CD14-positive monocyte (primary cell): ENCODE measurements around the gene MAP3K6. TPM values are rescaled to one million over a fixed set of nuclear protein-coding genes. Genes with fewer than 3 reads are reported as not detected.
"Not testable (repeated sequence)": the region's sequence is repeated elsewhere in the genome, so short reads cannot be mapped to it uniquely, and the experiment has no call there.

Experiments used
- DNase-seq, 3 donors: peaks; one replicate each; pipeline ENCODE4 v3.0.0-alpha.2; 2011 to 2022
- H2AFZ ChIP-seq: 2 replicates; pipeline ENCODE4 v1.6.0; 2012; ENCODE audit warnings: mild to moderate bottlenecking, low read depth, low read length, inconsistent platforms; ENCODE audit not compliant: insufficient read depth, poor library complexity, severe bottlenecking
- H3K27ac ChIP-seq, 2 donors: 1 replicate in 1 of 2; 2 replicates in 1 of 2; pipeline ENCODE4 v1.5.1; 2012 to 2013; ENCODE audit warnings: low read length in 2 of 2, control low read depth in 1 of 2, inconsistent platforms in 1 of 2, low read depth in 1 of 2, mild to moderate bottlenecking in 1 of 2
- H3K27me3 ChIP-seq, 2 donors: one replicate each; pipeline versions ENCODE4 v1.6.0 to v1.6.1; 2011 to 2013; ENCODE audit warnings: low read length in 2 of 2; ENCODE audit not compliant: control insufficient read depth in 2 of 2, insufficient read depth in 2 of 2
- H3K36me3 ChIP-seq, 2 donors: replicated peaks in 1 of 2; 1 replicate in 1 of 2; 2 replicates in 1 of 2; pipeline versions ENCODE4 v1.5.1 to v1.6.1; 2012 to 2013; ENCODE audit warnings: low read length in 2 of 2, control low read depth in 1 of 2, inconsistent platforms in 1 of 2, mild to moderate bottlenecking in 1 of 2; ENCODE audit not compliant: insufficient read depth in 2 of 2, control insufficient read depth in 1 of 2
- H3K4me1 ChIP-seq, 2 donors: 1 replicate in 1 of 2; 2 replicates in 1 of 2; pipeline versions ENCODE4 v1.5.1 to v1.6.1; 2012 to 2013; ENCODE audit warnings: low read length in 2 of 2, control low read depth in 1 of 2, inconsistent platforms in 1 of 2, mild to moderate bottlenecking in 1 of 2, moderate library complexity in 1 of 2; ENCODE audit not compliant: insufficient read depth in 2 of 2, control insufficient read depth in 1 of 2
- H3K4me2 ChIP-seq: replicated peaks from 2 replicates; pipeline ENCODE3; 2012; ENCODE audit warnings: low read length, moderate library complexity, mild to moderate bottlenecking; ENCODE audit not compliant: poor library complexity, severe bottlenecking; ENCODE audit errors: extremely low read depth
- H3K4me3 ChIP-seq, 3 experiments: fragments of 200-600 bp in 1 of 3; sonication (generic) in 1 of 3; replicated peaks in 1 of 3; 1 replicate in 2 of 3; 2 replicates in 1 of 3; pipeline ENCODE4 v1.5.1; 2011 to 2013; ENCODE audit warnings: low read length in 3 of 3, mild to moderate bottlenecking in 3 of 3, control low read depth in 2 of 3, low read depth in 2 of 3, inconsistent platforms in 1 of 3, moderate library complexity in 1 of 3
- H3K79me2 ChIP-seq: 2 replicates; pipeline ENCODE4 v1.6.0; 2012; ENCODE audit warnings: mild to moderate bottlenecking, control low read depth, inconsistent platforms, low read length, moderate library complexity; ENCODE audit not compliant: insufficient read depth
- H3K9ac ChIP-seq: 2 replicates; pipeline ENCODE4 v1.6.0; 2017; ENCODE audit warnings: low read length, mild to moderate bottlenecking; ENCODE audit not compliant: insufficient read depth, poor library complexity, severe bottlenecking
- H3K9me3 ChIP-seq, 2 donors: replicated peaks in 1 of 2; 1 replicate in 1 of 2; 2 replicates in 1 of 2; pipeline versions ENCODE4 v1.5.1 to v1.6.1; 2012 to 2013; ENCODE audit warnings: low read length in 2 of 2, control low read depth in 1 of 2; ENCODE audit not compliant: control insufficient read depth in 1 of 2, insufficient read depth in 1 of 2
- H4K20me1 ChIP-seq: 2 replicates; pipeline ENCODE4 v1.6.0; 2012; ENCODE audit warnings: mild to moderate bottlenecking, low read length, control low read depth, moderate library complexity; ENCODE audit not compliant: insufficient read depth
- H3K27ac Mint-ChIP-seq, 7 donors: one replicate each; pipeline ENCODE4 v1.8.0; 2020; ENCODE audit warnings: mild to moderate bottlenecking in 7 of 7, mixed read lengths in 7 of 7, moderate library complexity in 6 of 7, inconsistent platforms in 2 of 7
- H3K27me3 Mint-ChIP-seq, 3 donors: one replicate each; pipeline ENCODE4 v1.8.0; 2021 to 2022; ENCODE audit warnings: low read depth in 3 of 3, mild to moderate bottlenecking in 3 of 3, mixed read lengths in 3 of 3, moderate library complexity in 3 of 3, inconsistent platforms in 1 of 3
- H3K36me3 Mint-ChIP-seq, 2 donors: one replicate each; pipeline ENCODE4 v1.8.0; 2020; ENCODE audit warnings: mixed read lengths in 2 of 2, inconsistent platforms in 1 of 2, mild to moderate bottlenecking in 1 of 2
- H3K4me1 Mint-ChIP-seq: one replicate; pipeline ENCODE4 v1.8.0; 2020; ENCODE audit warnings: mild to moderate bottlenecking, mixed read lengths
- H3K4me3 Mint-ChIP-seq, 2 donors: one replicate each; pipeline ENCODE4 v1.8.0; 2020; ENCODE audit warnings: mild to moderate bottlenecking in 2 of 2, mixed read lengths in 2 of 2, moderate library complexity in 1 of 2
- H3K9me3 Mint-ChIP-seq, 7 donors: one replicate each; pipeline ENCODE4 v1.8.0; 2020 to 2022; ENCODE audit warnings: mixed read lengths in 7 of 7, mild to moderate bottlenecking in 6 of 7, moderate library complexity in 6 of 7, inconsistent platforms in 2 of 7
- WGBS: methylation state at CpG from one replicate; pipeline ENCODE4 v1.1.5; 2013; ENCODE audit warnings: missing lambda C conversion rate; ENCODE audit not compliant: insufficient coverage; 5-methylcytosine and 5-hydroxymethylcytosine counted together
- intact Hi-C, 2 donors: fragments of 100-400 bp; cut with micrococcal nuclease; formaldehyde crosslinking; loops; one replicate each; pipeline versions ENCODE4 v1.15.0 to v1.15.1; 2023
- polyA plus RNA-seq, 3 donors: library from polyadenylated mRNA; depleted of rRNA in 1 of 3; unstranded in 2 of 3; stranded (reverse) in 1 of 3; fragments of 300-500 nt in 2 of 3; fragments of >200 nt in 1 of 3; fragmentation: Illumina TruSeq in 2 of 3; gene quantifications; 1 replicate in 2 of 3; 2 replicates in 1 of 3; pipeline ENCODE4 v1.2.3, GENCODE V29; 2012 to 2021
- TF ChIP-seq, protein P1 (sequence below): fragments of 200-600 bp; IDR thresholded peaks from one replicate; pipeline ENCODE4 v1.8.0; 2022; ENCODE audit warnings: antibody characterized with exemption, mild to moderate bottlenecking

Gene MAP3K6
- polyA plus RNA-seq, 3 donors = 3.2 to 14.8 (median 6.7) TPM

DNA sequence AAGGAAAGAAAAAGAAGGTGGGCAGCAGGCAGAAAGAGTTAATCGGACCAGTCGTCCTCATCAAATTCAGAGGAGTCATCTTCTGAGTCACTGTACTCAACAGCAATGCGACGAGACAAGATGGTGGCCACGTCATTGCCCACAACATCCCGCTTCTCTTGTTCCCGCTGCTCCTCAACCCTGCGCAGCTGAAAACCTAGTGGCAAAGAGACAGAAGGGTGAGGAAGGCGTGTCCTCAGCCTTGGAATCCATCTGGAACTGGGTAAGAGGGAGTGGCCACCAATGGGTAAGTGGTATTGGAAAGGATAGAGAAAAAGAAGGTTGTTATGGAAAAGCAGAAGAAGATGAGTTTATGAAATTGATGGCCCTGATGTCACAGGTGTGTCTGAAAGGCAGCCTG is 41.4 kb upstream of the MAP3K6 start:
- WGBS = 92% methylated on average over 7 of the region's 9 CpGs
- H4K20me1 ChIP-seq = peaks cover 96% of the 10 kb centered on the region
- peaks cover 12% of the 10 kb centered on the region for H3K79me2 ChIP-seq
- Mint-ChIP-seq H3K36me3 (peaks cover 66 to 85% of the 10 kb centered on the region in 2 donors), H3K4me1 (peaks cover 30% of the 10 kb centered on the region), H3K27me3 (peaks cover 0 to 2% (median 0%) of the 10 kb centered on the region in 3 donors), H3K4me3 (no peak overlapping the region), H3K27ac (peak overlapping the region in 2 of 7 donors; percentile 47 to 60), H3K9me3 (no peaks in the 10 kb centered on the region)
- peak overlapping the region in 1 of 2 donors; percentile 16 for H3K27ac ChIP-seq
- H2AFZ ChIP-seq = no peak overlapping the region
- intact Hi-C loops = loop anchor here in 1 of 2 donors (10.0 kb wide), 1 partner anchor 257 kb away; no protein-coding TSS in a partner anchor
- H3K4me3 ChIP-seq = no peak overlapping the region
- no peak for DNase-seq
- H3K27me3 ChIP-seq = no peaks in the 10 kb centered on the region
- TF ChIP-seq, protein P1, sequence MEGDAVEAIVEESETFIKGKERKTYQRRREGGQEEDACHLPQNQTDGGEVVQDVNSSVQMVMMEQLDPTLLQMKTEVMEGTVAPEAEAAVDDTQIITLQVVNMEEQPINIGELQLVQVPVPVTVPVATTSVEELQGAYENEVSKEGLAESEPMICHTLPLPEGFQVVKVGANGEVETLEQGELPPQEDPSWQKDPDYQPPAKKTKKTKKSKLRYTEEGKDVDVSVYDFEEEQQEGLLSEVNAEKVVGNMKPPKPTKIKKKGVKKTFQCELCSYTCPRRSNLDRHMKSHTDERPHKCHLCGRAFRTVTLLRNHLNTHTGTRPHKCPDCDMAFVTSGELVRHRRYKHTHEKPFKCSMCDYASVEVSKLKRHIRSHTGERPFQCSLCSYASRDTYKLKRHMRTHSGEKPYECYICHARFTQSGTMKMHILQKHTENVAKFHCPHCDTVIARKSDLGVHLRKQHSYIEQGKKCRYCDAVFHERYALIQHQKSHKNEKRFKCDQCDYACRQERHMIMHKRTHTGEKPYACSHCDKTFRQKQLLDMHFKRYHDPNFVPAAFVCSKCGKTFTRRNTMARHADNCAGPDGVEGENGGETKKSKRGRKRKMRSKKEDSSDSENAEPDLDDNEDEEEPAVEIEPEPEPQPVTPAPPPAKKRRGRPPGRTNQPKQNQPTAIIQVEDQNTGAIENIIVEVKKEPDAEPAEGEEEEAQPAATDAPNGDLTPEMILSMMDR = no peak
- peaks cover 15 to 21% of the 10 kb centered on the region in 2 donors for H3K4me1 ChIP-seq
- H3K9ac ChIP-seq = no peak overlapping the region
- H3K4me2 ChIP-seq = no peak overlapping the region
- peaks cover 69 to 76% of the 10 kb centered on the region in 2 donors for H3K36me3 ChIP-seq
- H3K9me3 ChIP-seq = no peaks in the 10 kb centered on the region

DNA sequence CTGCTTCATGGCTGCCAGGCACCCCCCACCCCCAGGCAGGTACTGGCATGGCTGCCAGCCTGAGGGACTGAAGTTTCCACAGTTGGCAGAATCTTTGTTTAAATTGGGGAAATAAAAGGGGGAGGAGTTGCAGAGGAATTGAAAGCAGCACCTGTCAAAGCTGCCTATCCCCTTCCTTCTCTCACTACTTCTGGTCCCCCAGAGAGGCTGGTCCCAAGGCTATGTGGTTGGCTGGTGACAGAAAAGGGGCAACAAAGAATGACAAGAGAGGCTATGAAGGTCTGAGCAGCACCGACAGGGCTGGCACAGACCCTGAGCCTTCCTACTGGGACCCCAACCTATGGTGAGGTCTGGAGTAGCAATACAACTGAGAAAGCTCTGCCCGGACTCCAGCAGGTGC is 40.0 kb upstream of the MAP3K6 start:
- not testable (repeated sequence) for H3K27ac ChIP-seq, H3K4me2 ChIP-seq, H3K9me3 ChIP-seq, H3K4me3 Mint-ChIP-seq, DNase-seq, H3K9ac ChIP-seq, H3K27me3 Mint-ChIP-seq, H3K9me3 Mint-ChIP-seq, H3K79me2 ChIP-seq, H3K4me3 ChIP-seq, H3K27me3 ChIP-seq, H2AFZ ChIP-seq
- Histone ChIP-seq H4K20me1 (peaks cover 96% of the 10 kb centered on the region), H3K36me3 (peaks cover 55 to 62% of the 10 kb centered on the region in 2 donors), H3K4me1 (peaks cover 26 to 32% of the 10 kb centered on the region in 2 donors)
- H3K4me1 Mint-ChIP-seq = peaks cover 41% of the 10 kb centered on the region
- 55% methylated on average over 1 of the region's 2 CpGs for WGBS
- H3K36me3 Mint-ChIP-seq = peaks cover 56 to 72% of the 10 kb centered on the region in 2 donors
- H3K27ac Mint-ChIP-seq = peak overlapping the region in 1 of 7 donors; percentile 69
- intact Hi-C loops = loop anchor here in 1 of 2 donors (10.0 kb wide), 1 partner anchor 258 kb away; no protein-coding TSS in a partner anchor
